HFF-Myc (cell line): ENCODE measurements around the gene TMEM239.

Experiments
- DNase-seq: peaks from one replicate; pipeline ENCODE4 v3.0.0-alpha.2; 2011; ENCODE audit warnings: low read depth; ENCODE audit errors: extremely low read depth
- H3K4me3 ChIP-seq: replicated peaks from 2 replicates; pipeline ENCODE4 v1.5.1; 2011; ENCODE audit warnings: low read depth, mild to moderate bottlenecking, control low read depth, low read length
- TF ChIP-seq, protein P1 (sequence below): IDR thresholded peaks from 2 replicates; pipeline ENCODE4 v1.5.1; 2012; ENCODE audit warnings: mild to moderate bottlenecking, low read depth, low read length, control low read depth; ENCODE audit errors: missing control alignments

TMEM239 gene

DNA sequence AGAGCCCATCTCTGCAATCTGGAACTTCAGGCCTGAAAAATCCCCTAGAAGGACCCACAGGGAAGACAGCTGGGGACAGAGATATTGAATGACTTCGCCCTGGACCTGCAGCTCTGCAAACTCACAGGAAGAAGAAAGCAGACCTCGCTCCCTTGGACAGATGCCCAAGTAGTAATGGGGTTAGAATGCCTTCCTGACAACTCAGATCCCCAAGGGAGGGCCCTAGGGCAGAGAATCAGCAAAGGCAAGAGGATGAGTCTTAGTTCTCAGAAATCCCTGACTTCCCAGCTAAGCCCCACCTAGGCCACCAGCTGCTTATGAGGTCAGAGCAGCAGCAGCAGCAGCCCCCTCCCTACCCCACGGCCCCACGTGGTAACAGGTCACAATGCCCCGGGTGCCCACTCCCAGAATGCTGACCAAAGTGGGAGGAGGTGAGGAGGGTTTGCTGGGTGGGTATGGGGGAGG is 1.5 kb upstream of the TMEM239 start, which contains the start of gene C20orf141:
Gene C20orf141 (plus strand): TSS at position 401 of the 465 bp plus-strand sequence. CDS start 198 bp downstream, outside the sequence.
- DNase-seq, result peak; percentile 94
- no peak within 1 kb of the TSS for H3K4me3 ChIP-seq
- TF ChIP-seq, protein P1, sequence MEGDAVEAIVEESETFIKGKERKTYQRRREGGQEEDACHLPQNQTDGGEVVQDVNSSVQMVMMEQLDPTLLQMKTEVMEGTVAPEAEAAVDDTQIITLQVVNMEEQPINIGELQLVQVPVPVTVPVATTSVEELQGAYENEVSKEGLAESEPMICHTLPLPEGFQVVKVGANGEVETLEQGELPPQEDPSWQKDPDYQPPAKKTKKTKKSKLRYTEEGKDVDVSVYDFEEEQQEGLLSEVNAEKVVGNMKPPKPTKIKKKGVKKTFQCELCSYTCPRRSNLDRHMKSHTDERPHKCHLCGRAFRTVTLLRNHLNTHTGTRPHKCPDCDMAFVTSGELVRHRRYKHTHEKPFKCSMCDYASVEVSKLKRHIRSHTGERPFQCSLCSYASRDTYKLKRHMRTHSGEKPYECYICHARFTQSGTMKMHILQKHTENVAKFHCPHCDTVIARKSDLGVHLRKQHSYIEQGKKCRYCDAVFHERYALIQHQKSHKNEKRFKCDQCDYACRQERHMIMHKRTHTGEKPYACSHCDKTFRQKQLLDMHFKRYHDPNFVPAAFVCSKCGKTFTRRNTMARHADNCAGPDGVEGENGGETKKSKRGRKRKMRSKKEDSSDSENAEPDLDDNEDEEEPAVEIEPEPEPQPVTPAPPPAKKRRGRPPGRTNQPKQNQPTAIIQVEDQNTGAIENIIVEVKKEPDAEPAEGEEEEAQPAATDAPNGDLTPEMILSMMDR, result no peak

DNA sequence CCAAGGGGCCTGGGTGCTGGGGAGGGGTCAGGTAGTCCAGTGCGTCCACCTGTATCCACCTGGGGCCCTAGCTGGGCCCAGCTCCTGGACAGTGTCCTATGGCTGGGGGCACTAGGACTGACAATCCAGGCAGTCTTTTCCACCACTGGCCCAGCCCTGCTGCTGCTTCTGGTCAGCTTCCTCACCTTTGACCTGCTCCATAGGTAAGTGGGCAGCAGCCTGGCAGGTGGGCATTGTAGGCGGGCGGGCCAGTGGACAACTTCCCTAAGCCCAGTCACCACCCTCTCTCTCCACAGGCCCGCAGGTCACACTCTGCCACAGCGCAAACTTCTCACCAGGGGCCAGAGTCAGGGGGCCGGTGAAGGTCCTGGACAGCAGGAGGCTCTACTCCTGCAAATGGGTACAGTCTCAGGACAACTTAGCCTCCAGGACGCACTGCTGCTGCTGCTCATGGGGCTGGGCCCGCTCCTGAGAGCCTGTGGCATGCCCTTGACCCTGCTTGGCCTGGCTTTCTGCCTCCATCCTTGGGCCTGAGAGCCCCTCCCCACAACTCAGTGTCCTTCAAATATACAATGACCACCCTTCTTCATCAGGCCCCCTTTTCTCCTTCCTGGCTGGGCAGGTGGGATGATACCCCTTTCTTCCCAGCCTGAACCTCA is 793 bp upstream of the TMEM239 start:
- no peak for DNase-seq
- no peak overlapping the region for H3K4me3 ChIP-seq
- TF ChIP-seq, protein P1, result no peak

DNA sequence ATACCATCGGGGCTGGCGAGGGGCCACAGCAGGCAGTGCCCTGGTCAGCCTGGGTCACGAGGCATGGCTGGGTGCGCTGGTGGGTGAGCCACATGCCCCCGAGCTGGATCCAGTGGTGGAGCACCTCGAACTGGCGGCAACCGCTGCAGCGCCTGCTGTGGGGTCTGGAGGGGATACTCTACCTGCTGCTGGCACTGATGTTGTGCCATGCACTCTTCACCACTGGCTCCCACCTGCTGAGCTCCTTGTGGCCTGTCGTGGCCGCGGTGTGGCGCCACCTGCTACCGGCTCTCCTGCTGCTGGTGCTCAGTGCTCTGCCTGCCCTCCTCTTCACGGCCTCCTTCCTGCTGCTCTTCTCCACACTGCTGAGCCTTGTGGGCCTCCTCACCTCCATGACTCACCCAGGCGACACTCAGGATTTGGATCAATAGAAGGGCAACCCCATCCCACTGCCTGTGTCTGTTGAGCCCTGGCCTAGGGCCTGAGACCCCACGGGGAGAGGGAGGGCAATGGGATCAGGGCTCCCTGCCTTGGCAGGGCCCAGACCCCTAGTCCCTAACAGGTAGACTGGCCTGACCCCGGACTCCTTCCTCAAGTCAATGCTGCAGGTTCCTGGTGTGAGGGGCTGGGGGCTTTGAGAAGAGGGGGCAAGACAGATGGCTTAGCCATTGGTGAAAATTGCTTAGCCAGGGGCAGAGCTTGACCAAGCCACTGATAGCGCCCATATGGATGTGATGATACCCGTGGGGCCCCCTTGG is 598 bp downstream of the TMEM239 start:
- H3K4me3 ChIP-seq, result no peak overlapping the region
- DNase-seq, result no peak
- TF ChIP-seq, protein P1, result no peak

DNA sequence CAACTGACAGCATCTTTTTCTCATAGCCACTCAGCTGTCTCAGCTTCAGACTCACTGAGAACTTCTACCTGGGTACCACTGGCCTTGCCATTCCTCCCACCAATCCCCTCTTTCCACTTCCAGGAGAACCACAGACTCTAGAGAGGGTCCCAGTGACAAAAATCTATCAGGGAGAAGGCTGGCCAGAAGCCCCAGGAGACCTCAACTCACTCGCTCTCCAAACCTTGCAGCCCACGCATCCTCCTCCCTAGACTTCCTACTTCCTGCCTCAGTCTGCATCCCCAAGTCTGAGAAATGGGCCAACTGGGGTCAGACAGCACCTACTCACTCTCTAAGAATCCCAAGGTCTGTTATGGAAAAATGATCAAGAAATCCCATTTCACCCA is 1.2 kb downstream of the TMEM239 start:
- no peak overlapping the region for H3K4me3 ChIP-seq
- no peak for DNase-seq
- TF ChIP-seq, protein P1, result no peak

DNA sequence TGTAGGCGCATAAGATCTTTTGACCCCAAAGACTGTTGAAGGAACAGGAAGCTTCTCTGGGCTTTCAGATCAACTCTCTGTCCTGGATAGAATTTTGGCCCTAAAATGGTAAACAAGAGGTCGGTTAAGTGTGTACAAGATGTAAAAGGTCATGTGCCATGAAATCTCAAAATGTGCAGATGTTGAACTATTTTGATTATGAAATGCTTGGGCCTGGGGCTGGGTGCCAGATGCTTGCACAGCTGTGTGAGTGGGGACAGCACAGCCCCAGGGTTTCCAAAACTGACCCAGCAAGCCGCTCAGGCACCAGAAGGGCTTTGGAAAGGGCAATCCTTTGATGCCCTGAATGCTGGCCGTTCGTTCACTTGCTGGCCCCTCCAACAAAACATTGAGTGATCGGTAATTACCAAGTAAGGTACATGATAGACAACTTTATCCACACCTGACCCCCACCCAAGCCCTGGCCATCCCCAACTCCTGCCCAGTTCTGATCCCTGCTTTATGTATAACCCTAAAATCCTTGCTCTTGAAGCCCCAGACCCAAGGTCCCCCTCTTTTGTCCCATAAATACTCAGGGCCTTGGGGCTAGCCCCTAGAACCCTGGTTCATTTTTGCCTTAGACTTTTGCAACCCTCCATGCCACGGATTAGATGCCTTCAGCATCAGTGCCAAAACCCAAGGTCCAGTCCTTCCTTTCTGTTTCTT is 1.9 kb downstream of the TMEM239 start:
- no peak for DNase-seq
- TF ChIP-seq, protein P1, result no peak
- no peak overlapping the region for H3K4me3 ChIP-seq

DNA sequence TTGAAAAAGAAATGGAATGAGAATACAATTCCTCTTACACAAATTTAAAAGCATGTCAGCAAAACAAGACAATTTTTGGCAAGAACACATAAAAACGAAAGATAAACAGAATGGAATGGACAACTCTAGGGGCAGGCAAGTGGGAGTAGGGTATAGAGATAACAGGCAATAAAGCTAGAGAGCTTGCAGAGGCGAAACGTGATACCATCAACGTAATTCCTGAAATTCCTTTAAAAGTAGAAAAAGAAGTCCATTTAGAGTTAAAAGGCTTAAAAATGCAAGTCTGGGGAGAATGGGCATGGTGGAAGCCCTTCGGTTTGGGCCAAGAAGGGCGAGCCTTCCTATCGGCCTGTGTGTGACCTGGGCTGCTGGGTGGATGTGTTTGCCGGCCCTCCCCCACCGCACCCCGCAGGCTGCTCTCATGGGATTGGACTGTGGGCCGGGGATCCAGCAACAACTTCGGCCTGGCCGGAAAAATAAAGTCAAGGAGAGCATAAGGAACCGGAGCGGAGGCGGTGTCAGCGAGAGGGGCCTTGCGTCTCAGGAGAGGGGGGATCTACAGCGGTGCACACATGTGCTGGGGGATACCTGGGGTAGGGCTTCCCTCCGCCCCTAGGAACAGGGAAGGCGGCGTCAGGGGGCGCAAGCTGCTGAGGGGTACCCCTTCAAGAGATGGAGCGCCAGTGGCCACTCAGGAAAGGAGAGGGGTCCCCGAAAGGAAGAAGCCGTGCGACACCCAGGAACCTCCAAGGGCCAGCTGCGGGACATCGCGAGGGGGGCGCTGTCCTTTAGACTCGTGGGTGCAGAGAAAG is 4.1 kb downstream of the TMEM239 start:
- H3K4me3 ChIP-seq, result no peak overlapping the region
- TF ChIP-seq, protein P1, result no peak
- no peak for DNase-seq
